Amniotic stem cell (primary cell): Measurements from ENCODE around the gene RHBDL2.
"Not testable (repeated sequence)": the region's sequence is repeated elsewhere in the genome, so short reads cannot be mapped to it uniquely, and the experiment has no call there.

Experiments
- DNase-seq: peaks from one replicate; lab custom pipeline; 2025; lab: John Stamatoyannopoulos, UW

The RHBDL2 gene

GRCh38 chr1:38875811-38876210, 65.8 kb downstream of the RHBDL2 start:
- no peak for DNase-seq

- peak; percentile 86 for DNase-seq
Measured at GRCh38 chr1:38873027-38873969, 68.3 kb downstream of the RHBDL2 start, which contains the start of gene MYCBP. Gene MYCBP (minus strand): TSS chr1:38873348. CDS start chr1:38873305, 43 bp downstream.

- no peak for DNase-seq
Measured at GRCh38 chr1:38872401-38873026, 69.1 kb downstream of the RHBDL2 start.

GRCh38 chr1:38870996-38871395, 70.6 kb downstream of the RHBDL2 start:
- DNase-seq = no peak

GRCh38 chr1:38867208-38867607, 74.4 kb downstream of the RHBDL2 start:
- DNase-seq = no peak

GRCh38 chr1:38865112-38865715, 76.4 kb downstream of the RHBDL2 start:
- no peak for DNase-seq

GRCh38 chr1:38860454-38860795, 81.2 kb downstream of the RHBDL2 start:
- DNase-seq = no peak

- DNase-seq = peak; percentile 98
Measured at GRCh38 chr1:38859561-38860453, 81.8 kb downstream of the RHBDL2 start, which contains the start of gene RRAGC. Gene RRAGC (minus strand): TSS chr1:38859772. CDS start chr1:38859646, 126 bp downstream.

GRCh38 chr1:38858833-38859560, 82.6 kb downstream of the RHBDL2 start:
- no peak for DNase-seq

GRCh38 chr1:38852780-38853179, 88.8 kb downstream of the RHBDL2 start:
- no peak for DNase-seq

GRCh38 chr1:38848071-38848470, 93.6 kb downstream of the RHBDL2 start:
- no peak for DNase-seq

GRCh38 chr1:38846210-38846609, 95.4 kb downstream of the RHBDL2 start:
- no peak for DNase-seq

GRCh38 chr1:38845088-38845487, 96.5 kb downstream of the RHBDL2 start:
- not testable (repeated sequence) for DNase-seq

GRCh38 chr1:38840281-38840680, 101.3 kb downstream of the RHBDL2 start:
- no peak for DNase-seq

- no peak for DNase-seq
Measured at GRCh38 chr1:38839363-38839762, 102.3 kb downstream of the RHBDL2 start.

- DNase-seq = not testable (repeated sequence)
Measured at GRCh38 chr1:38836316-38836715, 105.3 kb downstream of the RHBDL2 start.
